HG03460 (cell line): Measurements from ENCODE around the gene ZDHHC1.
"Not testable (repeated sequence)": the region's sequence is repeated elsewhere in the genome, so short reads cannot be mapped to it uniquely, and the experiment has no call there.

Source experiments
- ATAC-seq: cut with Tn5 transposase; IDR thresholded peaks from one replicate; pipeline ENCODE4 v1.9.1; 2021; ENCODE audit not compliant: unreplicated experiment

The ZDHHC1 gene

GRCh38 chr16:67430977-67431774 lies 14.9 kb upstream of the ZDHHC1 start, which contains the start of gene HSD11B2:
HSD11B2 (plus strand) TSS chr16:67431121; CDS start chr16:67431249, 128 bp downstream.
- no peak for ATAC-seq

GRCh38 chr16:67430504-67430976 lies 14.3 kb upstream of the ZDHHC1 start:
- ATAC-seq: no peak

- ATAC-seq: no peak
Measured at GRCh38 chr16:67429799-67430503, 13.7 kb upstream of the ZDHHC1 start.

GRCh38 chr16:67429053-67429798 lies 12.9 kb upstream of the ZDHHC1 start:
- ATAC-seq: no peak

GRCh38 chr16:67428146-67428731 lies 12.0 kb upstream of the ZDHHC1 start:
- no peak for ATAC-seq

GRCh38 chr16:67426950-67427349 lies 10.7 kb upstream of the ZDHHC1 start:
- no peak for ATAC-seq

GRCh38 chr16:67426022-67426421 lies 9.7 kb upstream of the ZDHHC1 start:
- ATAC-seq: no peak

- no peak for ATAC-seq
Measured at GRCh38 chr16:67425580-67425979, 9.3 kb upstream of the ZDHHC1 start.

GRCh38 chr16:67425061-67425460 lies 8.8 kb upstream of the ZDHHC1 start:
- ATAC-seq: no peak

GRCh38 chr16:67424261-67424615 lies 8.0 kb upstream of the ZDHHC1 start:
- no peak for ATAC-seq

- no peak for ATAC-seq
Measured at GRCh38 chr16:67423611-67424260, 7.5 kb upstream of the ZDHHC1 start.

- ATAC-seq: no peak
Measured at GRCh38 chr16:67423015-67423414, 6.7 kb upstream of the ZDHHC1 start.

- ATAC-seq: no peak
Measured at GRCh38 chr16:67421030-67421429, 4.8 kb upstream of the ZDHHC1 start.

- ATAC-seq: no peak
Measured at GRCh38 chr16:67419931-67420330, 3.7 kb upstream of the ZDHHC1 start.

GRCh38 chr16:67419502-67419901 lies 3.2 kb upstream of the ZDHHC1 start:
- no peak for ATAC-seq

- no peak for ATAC-seq
Measured at GRCh38 chr16:67417333-67418061, 1.2 kb upstream of the ZDHHC1 start.

GRCh38 chr16:67415421-67415820 lies 856 bp downstream of the ZDHHC1 start:
- not testable (repeated sequence) for ATAC-seq

- no peak for ATAC-seq
Measured at GRCh38 chr16:67413978-67414911, 2.0 kb downstream of the ZDHHC1 start.

GRCh38 chr16:67412294-67412693 lies 4.0 kb downstream of the ZDHHC1 start:
- ATAC-seq: no peak
